NT2/D1 (cell line): ENCODE results near the gene CHL1.

Experiments used
- SUZ12 ChIP-seq: IDR thresholded peaks from 2 replicates; pipeline ENCODE4 v1.6.1; 2011; ENCODE audit not compliant: insufficient read length, insufficient read depth; ENCODE audit errors: extremely low read depth
- ZNF274 ChIP-seq: IDR thresholded peaks from 2 replicates; pipeline ENCODE4 v1.6.1; 2011; ENCODE audit warnings: mild to moderate bottlenecking, low read depth, low read length

DNA sequence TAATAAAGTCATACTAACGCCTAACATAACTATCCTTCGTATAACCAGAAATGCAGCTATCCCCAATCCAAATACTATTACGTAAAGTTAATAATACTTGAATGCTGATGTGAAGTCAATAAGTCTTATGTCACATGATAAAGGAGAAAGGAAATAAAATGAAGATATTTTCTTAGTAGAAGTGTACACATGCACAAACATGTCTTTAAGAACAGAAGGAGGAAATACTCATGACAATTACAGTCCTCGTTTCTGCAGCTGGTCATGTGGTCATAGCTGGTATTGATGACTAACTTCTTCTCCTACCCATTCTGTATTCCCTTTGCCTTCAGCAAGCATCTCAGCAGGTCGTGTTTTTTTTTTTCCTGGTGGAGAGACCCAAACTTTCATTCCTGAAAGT, 244.3 kb downstream of the CHL1 start:
- TF ChIP-seq ZNF274: no peak
- TF ChIP-seq SUZ12: no peak
